ENCODE results near the gene RAB40B.

DNA sequence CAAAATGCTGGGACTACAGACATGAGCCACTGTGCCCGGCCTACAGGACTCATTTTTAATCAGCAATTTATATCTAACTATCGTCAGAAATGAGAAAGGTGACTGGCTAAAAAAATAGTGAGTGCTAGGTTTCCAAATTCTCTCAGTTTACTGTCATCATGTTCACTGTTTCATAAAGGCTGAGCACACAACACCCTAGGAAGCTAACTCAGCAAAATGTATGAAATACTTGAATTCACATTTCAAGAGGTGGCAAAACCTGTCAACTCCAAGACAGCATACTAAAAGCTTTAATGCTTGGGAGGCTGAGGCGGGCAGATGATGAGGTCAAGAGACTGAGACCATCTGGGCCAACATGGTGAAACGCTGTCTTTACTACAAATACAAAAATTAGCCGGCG lies 67.0 kb downstream of the RAB40B start:
- no peak for TF ChIP-seq TAF1 (IDR thresholded peaks at IDR 0.05; ENCODE audit: low read depth)
- TF ChIP-seq EP300 (IDR thresholded peaks at IDR 0.05; ENCODE audit: borderline replicate concordance), result no peak
- TF ChIP-seq, protein P1, sequence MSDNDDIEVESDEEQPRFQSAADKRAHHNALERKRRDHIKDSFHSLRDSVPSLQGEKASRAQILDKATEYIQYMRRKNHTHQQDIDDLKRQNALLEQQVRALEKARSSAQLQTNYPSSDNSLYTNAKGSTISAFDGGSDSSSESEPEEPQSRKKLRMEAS (IDR thresholded peaks at IDR 0.05), result no peak

Measured in Ishikawa (cell line).